HG02885 (cell line): Measurements from ENCODE around the gene CACNB1.

Experiments
- ATAC-seq: cut with Tn5 transposase; IDR thresholded peaks from one replicate; pipeline ENCODE4 v1.9.1; 2021; ENCODE audit warnings: mild to moderate bottlenecking; ENCODE audit not compliant: unreplicated experiment, poor library complexity

Gene CACNB1

GRCh38 chr17:39208136-39208535, 10.7 kb upstream of the CACNB1 start:
- no peak for ATAC-seq

GRCh38 chr17:39205112-39205526, 7.7 kb upstream of the CACNB1 start:
- no peak for ATAC-seq

GRCh38 chr17:39204245-39204644, 6.8 kb upstream of the CACNB1 start:
- no peak for ATAC-seq

GRCh38 chr17:39200957-39201510, 3.6 kb upstream of the CACNB1 start:
- no peak for ATAC-seq

- ATAC-seq = peak; percentile 66
Measured at GRCh38 chr17:39200070-39200879, 2.8 kb upstream of the CACNB1 start, which contains the start of gene RPL19. TSS of gene RPL19 (plus strand) at chr17:39200283. CDS start at chr17:39200345, 62 bp downstream.

- peak; percentile 64 for ATAC-seq
Measured at GRCh38 chr17:39199820-39200069, 2.3 kb upstream of the CACNB1 start.

GRCh38 chr17:39198186-39198566, 707 bp upstream of the CACNB1 start:
- no peak for ATAC-seq

- no peak for ATAC-seq
Measured at GRCh38 chr17:39196808-39197291, 619 bp downstream of the CACNB1 start.

- no peak for ATAC-seq
Measured at GRCh38 chr17:39196241-39196807, 1.1 kb downstream of the CACNB1 start.

- no peak for ATAC-seq
Measured at GRCh38 chr17:39195568-39196160, 1.8 kb downstream of the CACNB1 start.

- ATAC-seq = no peak
Measured at GRCh38 chr17:39194985-39195524, 2.4 kb downstream of the CACNB1 start.

- ATAC-seq = no peak
Measured at GRCh38 chr17:39194089-39194984, 3.1 kb downstream of the CACNB1 start.

- ATAC-seq = no peak
Measured at GRCh38 chr17:39193346-39193745, 4.1 kb downstream of the CACNB1 start.

- ATAC-seq = no peak
Measured at GRCh38 chr17:39192901-39193300, 4.6 kb downstream of the CACNB1 start.

GRCh38 chr17:39191750-39192510, 5.5 kb downstream of the CACNB1 start:
- no peak for ATAC-seq

- no peak for ATAC-seq
Measured at GRCh38 chr17:39187152-39187830, 10.2 kb downstream of the CACNB1 start.

GRCh38 chr17:39186481-39187002, 10.9 kb downstream of the CACNB1 start:
- no peak for ATAC-seq

GRCh38 chr17:39183720-39184119, 13.7 kb downstream of the CACNB1 start:
- no peak for ATAC-seq

- ATAC-seq = no peak
Measured at GRCh38 chr17:39183045-39183444, 14.4 kb downstream of the CACNB1 start.
